ENCODE data around the gene PRPF40B.

The PRPF40B gene

DNA sequence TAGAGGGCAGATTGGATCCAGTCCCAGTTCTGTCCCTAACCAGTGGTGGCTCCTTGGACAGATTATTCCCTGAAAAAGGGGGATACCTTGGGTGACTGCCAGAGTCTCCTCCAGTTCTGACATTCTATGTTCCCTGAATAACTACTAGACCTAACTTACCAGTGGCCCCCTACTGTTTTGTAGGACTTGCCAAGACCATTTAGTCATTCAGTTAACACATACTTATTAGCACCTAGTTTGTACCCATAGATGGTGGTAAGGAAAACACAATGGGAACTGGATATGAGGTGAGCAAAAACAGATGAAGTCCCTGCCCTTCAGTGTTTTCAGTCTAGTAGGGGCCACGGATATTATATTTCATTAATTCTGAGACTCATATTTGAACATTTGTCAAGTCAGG lies 3.5 kb downstream of the PRPF40B start:
- CTCF ChIA-PET: interaction anchor here (1.1 to 10.8 kb wide), 3 partner anchors 12 to 268 kb away, joined by 3 to 163 read pairs (median 3); no protein-coding TSS in a partner anchor
- no peak for DNase-seq (ENCODE audit: extremely low spot score)

DNA sequence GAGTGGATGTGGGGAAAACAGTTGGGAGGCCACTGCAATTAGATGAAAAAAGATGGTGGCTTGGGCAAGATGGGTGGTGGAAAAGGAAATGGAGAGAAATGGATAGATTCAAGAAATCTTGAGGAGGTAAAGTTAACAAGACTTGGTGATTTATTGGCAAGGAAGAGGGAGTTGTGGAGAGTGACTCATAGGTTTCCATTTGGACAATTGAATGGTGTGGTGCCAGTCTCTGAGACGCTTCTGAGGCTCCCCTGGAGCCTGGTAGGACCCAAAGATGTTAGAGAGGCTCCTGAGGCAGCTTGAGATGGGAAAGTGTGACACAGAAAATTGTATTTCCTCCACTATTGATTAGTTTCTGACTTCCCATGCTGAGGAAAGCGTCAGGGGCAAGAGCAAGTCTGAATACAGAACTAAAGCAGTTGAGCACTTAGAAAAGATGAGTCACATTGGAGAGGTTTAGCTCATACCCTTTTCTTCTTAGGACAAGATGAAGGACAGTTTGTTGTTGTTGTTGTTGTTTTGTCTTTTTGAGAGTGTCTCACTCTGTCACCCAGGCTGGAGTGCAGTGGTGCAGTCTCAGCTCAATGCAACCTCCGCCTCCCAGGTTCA lies 4.5 kb downstream of the PRPF40B start:
- ChIA-PET POLR2A (interaction anchor here (0.7 kb wide), 2 partner anchors 14 to 112 kb away, joined by 4 to 7 read pairs; no protein-coding TSS in a partner anchor), CTCF (interaction anchor here (1.1 to 10.8 kb wide), 6 partner anchors 11 to 269 kb away, joined by 3 to 163 read pairs (median 3); no protein-coding TSS in a partner anchor)
- TF ChIP-seq, protein P1, sequence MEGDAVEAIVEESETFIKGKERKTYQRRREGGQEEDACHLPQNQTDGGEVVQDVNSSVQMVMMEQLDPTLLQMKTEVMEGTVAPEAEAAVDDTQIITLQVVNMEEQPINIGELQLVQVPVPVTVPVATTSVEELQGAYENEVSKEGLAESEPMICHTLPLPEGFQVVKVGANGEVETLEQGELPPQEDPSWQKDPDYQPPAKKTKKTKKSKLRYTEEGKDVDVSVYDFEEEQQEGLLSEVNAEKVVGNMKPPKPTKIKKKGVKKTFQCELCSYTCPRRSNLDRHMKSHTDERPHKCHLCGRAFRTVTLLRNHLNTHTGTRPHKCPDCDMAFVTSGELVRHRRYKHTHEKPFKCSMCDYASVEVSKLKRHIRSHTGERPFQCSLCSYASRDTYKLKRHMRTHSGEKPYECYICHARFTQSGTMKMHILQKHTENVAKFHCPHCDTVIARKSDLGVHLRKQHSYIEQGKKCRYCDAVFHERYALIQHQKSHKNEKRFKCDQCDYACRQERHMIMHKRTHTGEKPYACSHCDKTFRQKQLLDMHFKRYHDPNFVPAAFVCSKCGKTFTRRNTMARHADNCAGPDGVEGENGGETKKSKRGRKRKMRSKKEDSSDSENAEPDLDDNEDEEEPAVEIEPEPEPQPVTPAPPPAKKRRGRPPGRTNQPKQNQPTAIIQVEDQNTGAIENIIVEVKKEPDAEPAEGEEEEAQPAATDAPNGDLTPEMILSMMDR (IDR thresholded peaks at IDR 0.05; ENCODE audit: control extremely low read depth, extremely low read depth, low read depth, missing control alignments): no peak
- no peak for DNase-seq (ENCODE audit: extremely low spot score)

More for the DNA sequence above, 3.5 kb downstream of the PRPF40B start:
- POLR2A ChIA-PET: no interaction called here
- TF ChIP-seq, protein P1 (IDR thresholded peaks at IDR 0.05; ENCODE audit: control extremely low read depth, extremely low read depth, low read depth, missing control alignments): no peak

DNA sequence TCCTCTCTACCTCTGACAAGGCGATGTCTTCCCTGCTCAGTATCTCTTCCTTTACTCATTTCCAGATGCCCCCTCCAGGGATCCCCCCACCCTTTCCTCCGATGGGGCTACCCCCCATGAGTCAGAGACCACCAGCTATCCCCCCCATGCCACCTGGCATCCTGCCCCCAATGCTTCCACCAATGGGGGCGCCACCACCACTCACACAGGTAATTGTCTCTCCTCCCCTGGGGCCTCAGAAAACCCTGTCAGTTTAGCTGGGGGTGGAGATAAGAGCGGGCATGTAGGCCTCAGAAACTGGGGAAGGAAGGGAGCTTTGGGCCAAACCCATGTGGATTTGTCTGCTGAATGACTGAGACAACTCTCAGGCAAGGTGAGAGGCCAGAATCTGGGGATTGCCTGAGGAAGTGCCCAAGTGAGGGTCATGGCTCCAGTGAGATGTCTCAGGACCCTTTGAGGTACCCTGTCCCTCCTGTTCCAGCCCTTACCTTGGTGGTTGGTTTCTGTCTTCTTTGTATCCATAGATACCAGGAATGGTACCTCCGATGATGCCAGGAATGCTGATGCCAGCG lies 8.1 kb downstream of the PRPF40B start:
- POLR2A ChIA-PET: no interaction called here
- TF ChIP-seq, protein P1 (IDR thresholded peaks at IDR 0.05; ENCODE audit: control extremely low read depth, extremely low read depth, low read depth, missing control alignments): no peak
- no peak for DNase-seq (ENCODE audit: extremely low spot score)
- CTCF ChIA-PET: interaction anchor here (0.6 to 2.3 kb wide), 4 partner anchors 15 to 273 kb away, joined by 3 to 6 read pairs (median 4); no protein-coding TSS in a partner anchor

DNA sequence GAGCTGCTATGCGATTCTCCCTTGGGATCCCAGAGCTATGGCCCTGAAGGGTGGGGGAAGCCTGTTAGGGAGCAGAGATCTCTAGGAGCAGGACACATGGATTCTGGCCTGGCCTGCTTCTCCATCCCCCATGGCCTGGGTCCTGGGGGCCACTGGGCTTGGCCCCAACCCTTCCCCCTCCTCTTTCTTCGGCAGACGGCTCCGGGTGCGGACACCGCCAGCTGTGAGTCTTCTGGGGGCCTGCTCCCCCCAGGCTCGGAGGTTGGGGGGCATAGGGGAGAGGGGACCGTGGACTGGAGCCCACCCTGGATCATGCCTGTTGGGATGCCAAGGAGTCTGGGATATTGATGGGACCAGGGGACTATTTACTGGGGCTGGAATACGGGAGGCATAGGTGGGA lies 9.0 kb downstream of the PRPF40B start:
- ChIA-PET CTCF (interaction anchor here (0.9 to 13.9 kb wide), 7 partner anchors 7 to 109 kb away, joined by 3 to 163 read pairs (median 5); partner anchors contain the start of genes PRPF40B and TMBIM6), POLR2A (no interaction called here)
- DNase-seq (ENCODE audit: extremely low spot score): no peak
- TF ChIP-seq, protein P1 (IDR thresholded peaks at IDR 0.05; ENCODE audit: control extremely low read depth, extremely low read depth, low read depth, missing control alignments): no peak

DNA sequence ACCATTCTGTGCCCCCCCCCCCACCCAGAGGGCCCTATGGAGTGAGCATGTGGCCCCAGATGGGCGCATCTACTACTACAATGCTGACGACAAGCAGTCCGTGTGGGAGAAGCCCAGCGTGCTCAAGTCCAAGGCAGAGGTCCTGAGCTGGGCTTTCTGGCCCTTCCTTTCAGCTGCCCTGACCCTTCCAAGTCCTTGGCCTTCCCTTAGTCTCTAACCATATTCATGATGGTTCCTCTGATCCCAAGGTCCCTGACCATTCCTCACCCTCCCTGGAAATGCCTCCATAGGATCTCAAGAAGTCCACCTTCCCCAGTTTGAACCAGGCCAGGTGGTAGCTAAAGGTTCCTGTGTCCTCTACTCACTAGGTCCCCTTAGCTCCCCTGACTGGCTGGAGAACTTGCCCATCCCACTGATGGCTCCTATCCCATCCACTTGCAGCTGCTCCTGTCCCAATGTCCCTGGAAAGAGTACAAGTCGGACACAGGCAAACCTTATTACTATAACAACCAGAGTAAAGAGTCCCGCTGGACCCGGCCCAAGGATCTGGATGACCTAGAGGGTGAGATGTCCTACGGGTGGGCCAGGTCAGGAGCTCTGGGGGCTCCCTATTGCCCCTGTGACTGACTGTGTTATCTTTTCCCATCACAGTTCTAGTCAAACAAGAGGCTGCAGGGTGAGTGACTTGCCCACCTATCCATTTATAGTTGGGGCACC lies 9.8 kb downstream of the PRPF40B start:
- no peak for DNase-seq (ENCODE audit: extremely low spot score)
- POLR2A ChIA-PET: interaction anchor here (0.7 kb wide), 1 partner anchor 41 kb away, joined by 3 read pairs; no protein-coding TSS in a partner anchor
- CTCF ChIA-PET: interaction anchor here (1.0 to 13.9 kb wide), 10 partner anchors 8 to 144 kb away, joined by 3 to 163 read pairs (median 4); partner anchors contain the start of gene PRPF40B
- TF ChIP-seq, protein P1 (IDR thresholded peaks at IDR 0.05; ENCODE audit: control extremely low read depth, extremely low read depth, low read depth, missing control alignments): no peak

DNA sequence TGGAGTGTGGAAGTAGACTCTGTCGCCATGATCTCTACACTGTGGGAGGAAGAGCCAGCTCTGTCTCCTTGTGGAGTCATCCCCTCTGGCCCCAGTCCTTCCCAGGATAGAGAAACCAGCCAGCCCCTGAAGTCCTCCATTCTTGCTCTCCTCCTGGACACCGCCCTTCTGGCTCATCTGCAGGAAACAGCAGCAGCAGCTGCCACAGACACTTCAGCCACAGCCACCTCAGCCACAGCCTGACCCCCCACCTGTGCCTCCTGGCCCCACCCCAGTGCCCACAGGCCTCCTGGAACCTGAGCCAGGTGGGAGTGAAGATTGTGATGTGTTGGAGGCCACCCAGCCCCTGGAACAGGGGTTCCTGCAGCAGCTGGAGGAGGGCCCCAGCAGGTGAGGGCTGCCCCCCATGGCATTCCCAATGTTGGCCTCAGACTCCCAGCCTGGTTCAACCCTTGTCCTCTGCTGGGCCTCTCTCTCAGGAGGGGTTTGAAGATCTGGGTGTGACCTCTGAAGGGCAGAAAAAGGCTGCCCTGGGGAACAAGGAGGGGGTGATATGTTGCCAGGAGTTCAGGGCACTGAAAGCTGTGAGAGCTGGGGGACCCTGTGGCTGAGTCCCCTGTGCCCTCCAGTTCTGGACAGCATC lies 10.5 kb downstream of the PRPF40B start:
- TF ChIP-seq, protein P1 (IDR thresholded peaks at IDR 0.05; ENCODE audit: control extremely low read depth, extremely low read depth, low read depth, missing control alignments): no peak
- DNase-seq (ENCODE audit: extremely low spot score): no peak
- ChIA-PET POLR2A (no interaction called here), CTCF (interaction anchor here (1.0 to 13.9 kb wide), 8 partner anchors 9 to 144 kb away, joined by 3 to 163 read pairs (median 5); partner anchors contain the start of gene PRPF40B)

All from GM10248 (cell line).